Gastrocnemius medialis (tissue), 4 donors: ENCODE results near the gene EXOSC10.
"Not testable (repeated sequence)": the region's sequence is repeated elsewhere in the genome, so short reads cannot be mapped to it uniquely, and the experiment has no call there.

Experiments used
- POLR2A ChIP-seq, 2 donors: fragments of 450-650 bp; IDR thresholded peaks; one replicate each; pipeline ENCODE4 v1.6.1; 2017; ENCODE audit warnings: antibody characterized with exemption in 2 of 2, mild to moderate bottlenecking in 2 of 2, moderate library complexity in 2 of 2
- TF ChIP-seq, protein P1 (sequence below), 5 experiments: fragments of 450-650 bp in 3 of 5; fragments of 200-600 bp in 2 of 5; sonication (generic) in 2 of 5; IDR thresholded peaks in 4 of 5; conservative IDR thresholded peaks in 1 of 5; 1 replicate in 4 of 5; 2 replicates in 1 of 5; pipeline ENCODE4 v1.5.1; 2016 to 2019; ENCODE audit warnings: antibody characterized with exemption in 5 of 5, mild to moderate bottlenecking in 3 of 5, moderate library complexity in 3 of 5

- not testable (repeated sequence) for TF ChIP-seq POLR2A (IDR thresholded peaks at IDR 0.05)
- TF ChIP-seq, protein P1, sequence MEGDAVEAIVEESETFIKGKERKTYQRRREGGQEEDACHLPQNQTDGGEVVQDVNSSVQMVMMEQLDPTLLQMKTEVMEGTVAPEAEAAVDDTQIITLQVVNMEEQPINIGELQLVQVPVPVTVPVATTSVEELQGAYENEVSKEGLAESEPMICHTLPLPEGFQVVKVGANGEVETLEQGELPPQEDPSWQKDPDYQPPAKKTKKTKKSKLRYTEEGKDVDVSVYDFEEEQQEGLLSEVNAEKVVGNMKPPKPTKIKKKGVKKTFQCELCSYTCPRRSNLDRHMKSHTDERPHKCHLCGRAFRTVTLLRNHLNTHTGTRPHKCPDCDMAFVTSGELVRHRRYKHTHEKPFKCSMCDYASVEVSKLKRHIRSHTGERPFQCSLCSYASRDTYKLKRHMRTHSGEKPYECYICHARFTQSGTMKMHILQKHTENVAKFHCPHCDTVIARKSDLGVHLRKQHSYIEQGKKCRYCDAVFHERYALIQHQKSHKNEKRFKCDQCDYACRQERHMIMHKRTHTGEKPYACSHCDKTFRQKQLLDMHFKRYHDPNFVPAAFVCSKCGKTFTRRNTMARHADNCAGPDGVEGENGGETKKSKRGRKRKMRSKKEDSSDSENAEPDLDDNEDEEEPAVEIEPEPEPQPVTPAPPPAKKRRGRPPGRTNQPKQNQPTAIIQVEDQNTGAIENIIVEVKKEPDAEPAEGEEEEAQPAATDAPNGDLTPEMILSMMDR (IDR thresholded peaks at IDR 0.05 in 4 of 5, conservative IDR thresholded peaks at IDR 0.05 in 1 of 5) = not testable (repeated sequence)
These were observed 35.6 kb downstream of the EXOSC10 start for GRCh38 chr1:11063937-11064537.
